ENCODE results near the gene INTS2.

GRCh38 chr17:61927208-61928100, at the start of gene INTS2:
- TF ChIP-seq, protein P1, sequence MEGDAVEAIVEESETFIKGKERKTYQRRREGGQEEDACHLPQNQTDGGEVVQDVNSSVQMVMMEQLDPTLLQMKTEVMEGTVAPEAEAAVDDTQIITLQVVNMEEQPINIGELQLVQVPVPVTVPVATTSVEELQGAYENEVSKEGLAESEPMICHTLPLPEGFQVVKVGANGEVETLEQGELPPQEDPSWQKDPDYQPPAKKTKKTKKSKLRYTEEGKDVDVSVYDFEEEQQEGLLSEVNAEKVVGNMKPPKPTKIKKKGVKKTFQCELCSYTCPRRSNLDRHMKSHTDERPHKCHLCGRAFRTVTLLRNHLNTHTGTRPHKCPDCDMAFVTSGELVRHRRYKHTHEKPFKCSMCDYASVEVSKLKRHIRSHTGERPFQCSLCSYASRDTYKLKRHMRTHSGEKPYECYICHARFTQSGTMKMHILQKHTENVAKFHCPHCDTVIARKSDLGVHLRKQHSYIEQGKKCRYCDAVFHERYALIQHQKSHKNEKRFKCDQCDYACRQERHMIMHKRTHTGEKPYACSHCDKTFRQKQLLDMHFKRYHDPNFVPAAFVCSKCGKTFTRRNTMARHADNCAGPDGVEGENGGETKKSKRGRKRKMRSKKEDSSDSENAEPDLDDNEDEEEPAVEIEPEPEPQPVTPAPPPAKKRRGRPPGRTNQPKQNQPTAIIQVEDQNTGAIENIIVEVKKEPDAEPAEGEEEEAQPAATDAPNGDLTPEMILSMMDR (IDR thresholded peaks at IDR 0.05) = no peak
- no peak for TF ChIP-seq EZH2 (IDR thresholded peaks at IDR 0.05; ENCODE audit: borderline replicate concordance, insufficient read depth, low read depth, low read length, poor library complexity, severe bottlenecking)

Measured in B cell (primary cell).